TTC549 (cell line): ENCODE data around the gene AKR1C2.
"Not testable (repeated sequence)": the region's sequence is repeated elsewhere in the genome, so short reads cannot be mapped to it uniquely, and the experiment has no call there.

Source experiments
- FAIRE-seq: peaks from 2 replicates; lab custom pipeline; 2012; peaks lifted over from hg19 to GRCh38; lab: Jason Lieb, UNC

Gene AKR1C2

DNA sequence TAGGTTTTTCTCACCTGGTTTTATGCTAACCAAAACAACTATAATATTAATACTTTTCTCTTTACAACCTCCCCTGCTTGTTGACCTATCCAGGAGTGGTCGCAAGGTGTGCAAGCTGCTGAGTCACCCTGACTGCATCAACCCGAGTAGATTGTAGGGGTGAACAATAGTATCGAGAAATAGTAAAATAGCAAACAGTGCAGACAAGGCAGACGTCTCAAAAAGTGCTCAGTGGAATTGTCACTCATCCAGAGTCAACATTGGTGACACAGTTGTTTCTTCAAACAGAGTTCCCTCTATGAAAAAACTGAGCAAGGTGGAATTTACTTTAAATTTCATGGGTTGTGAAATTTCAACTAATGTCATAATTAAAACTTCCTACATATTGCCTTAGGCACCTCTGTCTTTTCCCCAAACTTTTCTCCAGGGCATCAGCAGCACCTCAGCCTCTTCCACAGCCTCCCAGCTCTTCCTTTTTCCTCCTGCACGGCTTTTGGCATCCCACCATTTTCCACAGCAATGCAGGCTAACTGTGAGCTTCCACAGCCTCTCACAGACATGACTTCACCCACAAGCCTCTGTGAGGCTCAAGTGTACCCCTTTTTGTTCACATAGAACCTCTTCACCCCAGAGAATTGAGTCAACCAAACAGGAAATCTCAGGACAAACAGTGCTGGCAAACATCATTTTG lies 46.6 kb downstream of the AKR1C2 start:
- FAIRE-seq, result not testable (repeated sequence)

DNA sequence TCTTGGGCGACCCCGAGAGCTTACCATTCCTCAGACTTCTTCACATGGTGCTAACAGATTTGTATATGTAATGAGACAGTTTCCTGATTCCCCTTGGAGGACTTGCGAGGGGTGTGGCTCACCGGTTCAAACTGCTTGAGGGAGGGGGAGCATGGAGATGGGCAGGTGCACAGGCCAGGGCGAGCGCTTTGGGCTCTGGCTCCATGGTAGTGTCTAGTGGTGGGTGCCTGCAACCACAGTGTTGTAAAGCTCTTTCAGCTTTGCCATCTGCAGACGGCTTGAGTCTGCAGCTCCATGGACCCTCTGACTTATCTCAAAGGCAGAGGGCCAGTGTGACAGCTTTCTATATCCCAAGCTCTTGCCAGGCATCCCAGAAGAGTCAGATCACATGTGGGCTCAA lies 47.6 kb downstream of the AKR1C2 start:
- not testable (repeated sequence) for FAIRE-seq

DNA sequence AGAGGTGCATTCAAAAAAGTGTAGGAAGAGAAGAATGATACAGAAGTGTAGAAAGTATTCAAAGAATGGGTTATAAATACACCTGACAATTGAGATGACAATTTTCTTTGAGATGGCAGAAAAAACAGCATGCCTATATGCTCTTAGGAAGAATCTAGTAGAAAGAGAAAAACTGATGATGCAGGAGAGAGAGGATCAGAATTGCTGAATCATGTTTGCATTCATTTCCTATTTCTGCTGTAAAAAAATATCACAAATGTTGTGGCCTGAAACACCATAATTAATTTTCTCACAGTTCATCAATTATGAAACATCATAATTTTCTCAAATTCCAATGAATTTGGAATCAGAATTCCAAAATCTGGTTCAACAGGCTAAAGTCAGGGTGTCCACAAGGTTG lies 50.3 kb downstream of the AKR1C2 start:
- no peak for FAIRE-seq

DNA sequence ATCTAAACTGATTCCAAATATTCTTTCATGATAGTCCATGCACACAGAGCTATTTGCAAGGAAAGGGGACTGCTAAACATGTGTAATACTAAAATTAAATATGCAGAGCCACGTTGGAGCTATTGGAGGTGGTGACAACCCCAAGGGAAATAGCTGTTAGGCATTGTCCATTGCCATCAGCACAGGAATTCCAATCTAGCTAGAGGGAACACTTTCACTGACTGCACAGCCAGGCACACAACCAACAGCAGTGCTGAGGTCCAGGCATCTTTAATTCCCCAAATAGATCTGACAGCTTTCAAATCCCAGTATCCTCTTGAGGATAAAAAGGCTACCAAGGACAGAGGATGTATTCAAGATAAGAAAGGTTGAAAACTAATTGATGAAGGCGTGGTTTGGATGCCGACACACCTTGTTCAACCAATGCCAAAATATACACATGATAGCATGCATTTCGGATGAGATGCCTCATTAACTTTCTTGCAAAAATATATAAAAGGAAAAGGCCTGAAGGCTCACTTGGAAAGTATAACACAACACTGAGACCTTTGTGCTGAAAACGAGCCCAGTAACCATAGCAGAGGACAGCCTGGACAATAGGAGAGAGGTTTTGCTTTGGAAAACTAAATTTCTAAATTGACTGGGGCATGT lies 52.0 kb downstream of the AKR1C2 start:
- not testable (repeated sequence) for FAIRE-seq

DNA sequence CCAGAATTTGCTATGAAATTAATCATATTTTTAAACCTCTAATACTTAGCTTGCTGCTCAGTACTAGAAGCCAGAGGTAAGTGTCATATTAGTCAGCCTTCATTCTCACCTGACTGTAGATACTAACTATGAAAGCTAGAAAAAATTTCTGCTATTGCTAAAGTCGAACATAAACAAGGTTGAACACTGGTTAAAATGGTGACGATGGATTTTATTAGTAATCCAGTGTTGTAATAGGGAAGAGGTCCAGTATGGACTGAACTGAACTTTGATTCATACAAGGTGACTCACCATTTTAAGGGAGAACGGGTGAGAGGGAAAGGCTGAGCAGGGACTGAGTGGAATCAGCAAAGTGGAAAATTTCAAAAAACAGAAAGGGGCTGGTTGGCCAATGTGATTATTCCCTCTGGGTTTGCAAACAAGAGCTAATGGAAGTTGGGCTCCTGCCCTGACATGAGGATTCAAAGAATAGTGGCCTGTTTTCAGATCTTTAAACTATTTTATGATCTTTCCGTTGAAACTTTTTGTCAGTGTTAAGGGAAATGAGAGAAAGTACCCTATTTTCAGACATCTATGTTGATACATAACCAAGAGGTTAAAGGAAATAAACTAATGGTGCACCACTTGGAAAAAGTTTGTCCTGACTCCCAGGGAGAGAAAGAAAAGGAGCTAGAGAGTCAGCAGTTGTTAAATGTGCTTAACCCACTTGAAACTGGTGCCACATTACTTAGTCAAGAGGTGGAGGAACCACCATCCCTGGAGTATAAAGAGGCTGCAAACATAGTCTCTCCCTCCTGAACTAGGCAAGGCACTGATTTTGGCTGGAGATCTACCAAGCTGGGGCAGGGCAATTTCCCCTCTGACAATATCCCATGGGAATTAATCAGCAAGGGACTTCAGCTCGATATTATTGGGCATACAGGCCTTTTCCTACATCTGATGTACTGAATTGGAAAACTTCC lies 55.7 kb downstream of the AKR1C2 start:
- no peak for FAIRE-seq

DNA sequence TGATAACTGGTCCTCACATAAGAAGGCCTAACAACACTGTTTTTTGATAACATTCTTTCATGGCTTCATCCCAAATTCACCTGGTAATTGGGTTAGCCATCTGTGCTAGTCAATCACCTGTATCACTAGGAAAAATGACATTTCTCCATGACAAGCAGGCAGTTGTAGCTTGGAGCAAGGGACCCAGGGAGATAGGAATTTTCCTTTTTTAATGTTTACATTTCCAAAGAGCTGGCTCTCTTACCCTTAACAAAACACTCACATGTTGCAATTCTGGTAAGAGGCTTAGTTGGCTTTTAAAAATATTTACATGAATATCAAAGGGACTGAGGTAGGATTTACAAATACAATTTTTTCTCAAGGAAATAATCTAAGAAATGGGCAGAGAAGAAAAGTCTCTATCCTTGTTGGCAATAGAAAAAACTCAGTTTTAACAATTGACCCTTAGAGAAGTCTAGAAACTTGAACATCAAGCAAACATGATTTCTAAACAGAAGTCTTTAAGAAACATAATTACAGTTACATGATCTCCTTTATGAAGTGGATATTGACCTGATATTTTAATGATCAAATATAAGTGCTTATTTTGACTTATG lies 56.5 kb downstream of the AKR1C2 start:
- FAIRE-seq, result no peak

DNA sequence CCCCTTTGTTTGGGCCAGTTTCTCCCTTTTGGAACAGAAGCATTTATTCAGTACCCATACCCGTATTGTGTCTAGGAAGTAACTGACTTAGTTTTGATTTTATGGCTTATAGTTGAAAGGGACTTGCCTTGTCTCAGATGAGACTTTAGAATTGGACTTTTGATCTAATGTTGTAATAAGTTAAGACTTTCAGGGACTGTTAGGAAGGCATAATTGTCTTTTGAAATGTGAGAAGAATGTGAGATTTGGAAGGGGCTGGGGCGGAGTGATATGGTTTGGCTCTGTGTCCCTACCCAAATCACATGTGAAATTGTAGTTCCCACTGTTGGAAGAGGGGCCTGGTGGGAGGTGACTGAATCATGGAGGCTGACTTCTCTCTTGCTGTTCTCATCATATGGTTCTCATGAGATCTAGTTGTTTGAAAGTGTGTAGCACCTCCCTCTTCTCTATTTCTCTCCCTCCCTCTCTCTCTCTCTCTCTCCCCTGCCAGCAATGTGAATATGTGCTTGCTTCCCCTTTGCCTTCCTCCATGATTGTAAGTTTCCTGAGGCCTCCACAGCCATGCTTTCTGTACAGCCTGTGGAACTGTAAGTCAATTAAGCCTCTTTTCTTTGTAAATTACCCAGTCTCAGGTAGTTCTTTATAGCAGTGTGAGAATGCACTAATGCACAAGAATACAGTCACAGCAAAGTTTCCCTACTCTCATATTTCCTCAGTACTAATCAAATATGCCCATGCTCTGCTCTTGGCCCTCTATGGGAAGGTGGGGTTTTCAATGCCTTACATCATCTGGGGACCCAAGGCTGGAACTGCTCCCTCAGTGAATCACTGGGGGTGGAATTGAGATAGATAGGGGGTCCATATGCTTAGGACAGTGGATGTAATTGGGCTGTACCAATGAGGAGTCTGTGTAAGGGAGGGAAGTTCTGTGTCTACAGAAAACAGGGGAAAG lies 57.6 kb downstream of the AKR1C2 start:
- no peak for FAIRE-seq

DNA sequence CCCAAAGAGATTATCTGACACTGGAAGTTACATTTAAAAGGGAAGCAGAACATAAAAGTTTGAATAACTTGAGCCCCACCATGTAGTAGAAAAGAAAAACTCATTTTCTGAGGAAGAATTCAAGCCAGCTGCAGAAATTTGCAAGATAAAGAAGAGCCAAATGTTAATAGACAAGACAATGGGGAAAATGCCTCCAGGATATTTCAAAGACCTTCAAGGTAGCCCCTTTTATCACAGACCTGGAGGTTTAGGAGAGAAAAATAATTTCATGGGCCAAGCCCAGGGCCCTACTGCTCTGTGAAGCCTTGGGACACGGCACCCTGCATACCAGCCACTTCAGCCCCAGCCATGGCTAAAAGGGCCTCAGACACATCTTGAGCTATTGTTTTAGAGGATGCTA lies 58.8 kb downstream of the AKR1C2 start:
- FAIRE-seq, result no peak

DNA sequence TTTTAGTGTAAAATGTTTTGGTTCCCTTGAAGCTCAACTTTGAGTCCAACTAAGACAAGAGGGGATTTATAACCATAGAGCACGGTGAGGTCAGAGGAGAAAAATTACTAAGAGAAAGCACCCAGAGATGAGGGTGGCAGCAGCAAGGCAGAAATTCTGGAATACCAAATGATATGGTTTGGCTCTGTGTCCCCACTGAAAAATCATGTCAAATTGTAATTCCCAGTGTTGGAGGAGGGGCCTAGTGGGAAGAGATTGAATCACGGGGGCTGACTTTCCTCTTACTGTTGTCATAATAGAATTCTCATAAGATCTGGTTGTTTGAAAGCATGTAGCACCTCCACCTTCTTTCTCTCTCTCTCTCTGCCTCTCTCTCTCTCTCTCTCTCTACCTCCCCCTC lies 59.8 kb downstream of the AKR1C2 start:
- FAIRE-seq, result no peak

DNA sequence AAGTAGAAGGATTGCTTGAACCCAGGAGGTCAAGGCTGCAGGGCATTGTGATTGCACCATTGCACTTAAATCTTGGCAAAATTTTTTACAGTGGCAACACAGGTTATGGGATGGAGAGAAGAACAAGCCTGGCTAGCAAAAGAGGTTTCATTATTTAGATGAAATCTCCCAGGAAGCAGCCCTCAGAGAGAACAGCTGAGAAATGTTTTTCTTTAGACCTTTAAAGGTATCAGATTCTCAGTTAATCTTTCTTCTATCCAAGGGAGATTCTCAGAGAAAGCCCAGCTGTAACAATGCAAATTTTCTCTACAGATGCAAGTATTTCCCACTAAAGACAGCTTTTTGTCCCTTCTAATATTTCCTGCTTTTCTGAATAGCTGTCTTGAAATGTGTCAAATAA lies 60.2 kb downstream of the AKR1C2 start:
- FAIRE-seq, result not testable (repeated sequence)

DNA sequence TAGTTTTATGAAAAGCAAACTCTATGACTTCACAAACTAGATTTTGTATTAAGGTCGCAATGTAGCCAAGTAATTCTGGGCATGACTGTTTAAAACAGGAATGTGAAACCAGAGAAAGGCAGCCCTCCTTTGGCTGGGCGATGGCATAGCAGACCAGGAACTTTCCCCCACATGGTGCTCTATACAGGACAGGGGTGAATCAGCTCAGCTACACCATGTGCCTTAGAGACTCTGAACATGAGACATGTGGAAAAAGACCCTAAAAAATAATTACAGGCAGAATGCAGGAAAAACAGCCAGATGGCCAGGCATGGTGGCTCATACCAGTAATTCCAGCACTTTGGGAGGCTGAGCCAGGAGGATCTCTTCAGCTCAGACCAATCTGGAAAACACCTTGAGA lies 60.7 kb downstream of the AKR1C2 start:
- FAIRE-seq, result not testable (repeated sequence)

DNA sequence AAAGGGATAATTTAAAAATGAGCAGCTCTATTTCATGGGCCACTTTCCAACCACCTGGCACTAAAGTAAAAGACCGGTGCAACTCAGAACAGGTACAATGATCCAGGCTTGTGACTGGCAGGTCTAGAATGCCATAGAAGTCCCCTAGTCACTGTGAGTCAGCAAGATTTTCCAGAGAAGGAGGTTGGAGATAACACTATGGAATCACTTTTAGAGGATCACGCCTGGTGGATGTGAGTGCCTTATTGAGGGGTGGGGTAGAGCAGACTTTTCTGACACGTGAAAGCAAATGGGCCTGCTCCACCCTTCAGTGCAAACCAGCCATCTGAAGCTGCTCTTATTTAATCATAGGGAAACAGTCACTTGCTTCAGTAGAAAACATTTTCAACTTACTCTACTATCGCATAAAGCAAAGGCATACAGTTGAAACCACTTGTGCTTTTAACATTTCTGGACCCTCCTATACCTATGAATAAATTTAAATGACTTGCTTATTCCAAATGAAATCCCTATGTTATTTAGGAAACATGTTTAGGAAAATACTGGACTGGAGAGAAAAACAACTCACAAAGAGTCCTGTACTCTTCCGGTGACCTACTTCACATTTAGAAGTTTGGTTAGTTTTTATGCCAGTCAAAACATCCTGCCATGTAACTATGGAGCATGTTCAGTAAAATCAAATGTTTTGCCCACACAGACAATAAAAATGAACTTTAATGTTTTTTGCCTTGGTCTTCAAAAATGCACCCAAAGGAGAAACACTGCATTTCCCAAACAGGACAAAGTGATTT lies 61.9 kb downstream of the AKR1C2 start:
- no peak for FAIRE-seq

DNA sequence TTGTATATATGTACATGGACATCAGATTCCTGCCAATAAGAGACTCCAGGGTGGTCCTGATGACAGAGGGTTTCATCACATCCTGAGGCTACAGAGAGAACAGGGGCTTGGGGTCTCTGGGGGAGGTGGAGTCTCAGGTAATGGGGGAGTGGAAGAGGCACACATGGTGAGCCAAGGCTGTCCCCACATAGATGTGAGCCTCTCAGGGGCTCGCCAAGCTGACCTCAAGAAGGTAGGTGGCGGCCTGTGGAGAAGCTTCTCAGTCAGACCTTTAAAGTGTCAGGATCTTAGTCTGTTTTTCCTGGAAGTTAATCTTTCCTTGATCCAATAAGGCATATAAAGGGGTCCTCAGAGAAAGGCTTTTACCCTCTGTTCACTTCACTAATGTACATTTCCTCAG lies 62.7 kb downstream of the AKR1C2 start:
- not testable (repeated sequence) for FAIRE-seq

DNA sequence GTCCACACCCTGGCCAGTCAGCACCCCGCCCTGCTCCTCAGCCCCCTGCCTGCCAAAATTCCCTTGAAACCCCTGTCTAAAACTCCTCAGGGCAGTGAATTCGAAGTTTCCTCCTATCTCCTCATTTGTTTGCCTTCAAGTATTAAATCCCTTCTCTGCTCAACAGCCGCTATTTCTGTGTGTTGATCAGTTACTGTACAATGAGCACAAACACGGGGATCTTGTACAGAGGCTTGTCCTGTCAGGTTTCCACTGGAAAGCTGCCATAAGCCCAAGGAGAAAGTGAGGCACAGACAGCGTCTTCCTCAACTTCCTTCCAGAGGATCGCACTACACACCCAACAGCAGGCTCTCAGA lies 63.6 kb downstream of the AKR1C2 start:
- not testable (repeated sequence) for FAIRE-seq

DNA sequence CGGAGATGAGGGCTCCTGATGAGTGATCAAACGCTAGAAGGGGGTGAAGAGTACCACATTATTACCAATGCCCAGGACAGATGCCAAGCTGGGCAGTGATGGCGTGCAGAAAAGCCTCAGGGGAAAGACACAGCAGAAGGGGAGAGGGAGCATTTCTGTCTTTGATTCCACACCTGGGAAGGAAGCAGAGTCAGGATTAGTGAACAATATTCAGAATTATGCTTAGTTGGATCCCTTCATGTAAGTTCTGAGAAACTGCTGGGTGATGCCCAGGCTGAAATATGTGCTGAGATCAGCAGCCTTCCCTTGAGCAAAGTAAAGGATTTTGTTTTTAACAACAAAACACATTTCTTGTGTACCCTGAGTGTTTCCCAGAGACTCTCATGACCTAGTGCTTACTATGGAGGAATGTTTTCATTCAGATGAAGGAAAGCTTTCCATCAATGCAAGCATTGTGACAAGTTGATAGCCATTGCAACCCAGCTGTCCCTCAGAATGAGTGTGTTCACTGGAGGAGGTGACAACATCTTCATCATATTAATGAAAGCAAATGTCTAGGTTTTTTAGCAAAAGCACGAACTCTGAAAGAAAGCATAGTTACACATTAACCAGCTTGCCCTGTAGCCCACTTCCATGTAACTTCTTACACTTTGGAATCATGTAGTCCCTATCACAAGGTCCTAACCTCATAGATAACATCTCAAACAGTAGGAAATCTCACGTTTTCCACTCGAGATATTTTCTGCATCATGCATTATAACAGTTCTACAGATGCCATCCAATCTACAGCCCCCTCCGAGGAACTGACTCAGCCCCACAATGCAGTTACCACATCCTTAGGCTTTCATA lies 64.2 kb downstream of the AKR1C2 start:
- no peak for FAIRE-seq
